Keratinocyte (primary cell): Measurements from ENCODE around the gene FOCAD.

Source experiments
- EZH2 ChIP-seq: IDR thresholded peaks from one replicate; pipeline ENCODE4 v1.6.1; 2012; ENCODE audit warnings: inconsistent platforms, mild to moderate bottlenecking, low read length, moderate library complexity
- TF ChIP-seq, protein P1 (sequence below), 3 experiments: IDR thresholded peaks in 1 of 3; conservative IDR thresholded peaks in 1 of 3; optimal IDR thresholded peaks in 1 of 3; 2 replicates in 2 of 3; 3 replicates in 1 of 3; pipeline versions ENCODE3 to v1.5.1; 2011; ENCODE audit warnings: low read length in 3 of 3, mild to moderate bottlenecking in 3 of 3, moderate library complexity in 2 of 3, control low read depth in 1 of 3, inconsistent platforms in 1 of 3; ENCODE audit not compliant: insufficient read depth in 2 of 3; ENCODE audit errors: extremely low read depth in 1 of 3

GRCh38 chr9:20726144-20726543, 42.1 kb downstream of the FOCAD start:
- TF ChIP-seq, protein P1, sequence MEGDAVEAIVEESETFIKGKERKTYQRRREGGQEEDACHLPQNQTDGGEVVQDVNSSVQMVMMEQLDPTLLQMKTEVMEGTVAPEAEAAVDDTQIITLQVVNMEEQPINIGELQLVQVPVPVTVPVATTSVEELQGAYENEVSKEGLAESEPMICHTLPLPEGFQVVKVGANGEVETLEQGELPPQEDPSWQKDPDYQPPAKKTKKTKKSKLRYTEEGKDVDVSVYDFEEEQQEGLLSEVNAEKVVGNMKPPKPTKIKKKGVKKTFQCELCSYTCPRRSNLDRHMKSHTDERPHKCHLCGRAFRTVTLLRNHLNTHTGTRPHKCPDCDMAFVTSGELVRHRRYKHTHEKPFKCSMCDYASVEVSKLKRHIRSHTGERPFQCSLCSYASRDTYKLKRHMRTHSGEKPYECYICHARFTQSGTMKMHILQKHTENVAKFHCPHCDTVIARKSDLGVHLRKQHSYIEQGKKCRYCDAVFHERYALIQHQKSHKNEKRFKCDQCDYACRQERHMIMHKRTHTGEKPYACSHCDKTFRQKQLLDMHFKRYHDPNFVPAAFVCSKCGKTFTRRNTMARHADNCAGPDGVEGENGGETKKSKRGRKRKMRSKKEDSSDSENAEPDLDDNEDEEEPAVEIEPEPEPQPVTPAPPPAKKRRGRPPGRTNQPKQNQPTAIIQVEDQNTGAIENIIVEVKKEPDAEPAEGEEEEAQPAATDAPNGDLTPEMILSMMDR (optimal IDR thresholded peaks at IDR 0.05 in 1 of 3, IDR thresholded peaks at IDR 0.05 in 1 of 3, conservative IDR thresholded peaks at IDR 0.05 in 1 of 3; ENCODE audit: extremely low read depth in 1 of 3, insufficient read depth in 2 of 3, low read length in 3 of 3): no peak
- no peak for TF ChIP-seq EZH2
